Left ventricle myocardium inferior (tissue), 1 donor: Measurements from ENCODE around the gene LRTM2. TPM values are rescaled to one million over a fixed set of nuclear protein-coding genes. Genes with fewer than 3 reads are reported as not detected.

ENCODE experiments used
- DNase-seq: peaks from one replicate; pipeline ENCODE4 v3.0.0-alpha.2; 2020
- H3K27ac ChIP-seq: fragments of 200-600 bp; replicated peaks from 2 replicates; pipeline ENCODE4 v1.8.0; 2021
- H3K27me3 ChIP-seq: fragments of 200-600 bp; 2 replicates; pipeline ENCODE4 v1.8.0; 2021; ENCODE audit warnings: low read depth
- H3K36me3 ChIP-seq: fragments of 200-600 bp; 2 replicates; pipeline ENCODE4 v1.8.0; 2021
- H3K4me1 ChIP-seq: fragments of 200-600 bp; 2 replicates; pipeline ENCODE4 v1.8.0; 2021
- H3K4me3 ChIP-seq: fragments of 200-600 bp; 2 replicates; pipeline ENCODE4 v1.8.0; 2021; ENCODE audit warnings: mild to moderate bottlenecking, moderate library complexity
- H3K9me3 ChIP-seq: fragments of 200-600 bp; replicated peaks from 2 replicates; pipeline ENCODE4 v1.8.0; 2021
- CTCF ChIP-seq: fragments of 200-600 bp; IDR thresholded peaks from 2 replicates; pipeline ENCODE4 v1.8.0; 2021; ENCODE audit warnings: antibody characterized with exemption, mild to moderate bottlenecking, borderline replicate concordance
- intact Hi-C: fragments of 100-400 bp; cut with micrococcal nuclease; formaldehyde crosslinking; loops from one replicate; pipeline ENCODE4 v1.11.0; 2022
- total RNA-seq: library from RNA; stranded (reverse); fragmentation: NEBNext Ultra II Directional; extraction: Animal tissue kit (Norgen Biotek cat#: 25700); gene quantifications from one replicate; pipeline ENCODE4 v1.2.1, GENCODE V29; 2021
- donor health status: DM: no; HTN: yes; CAD: no; lungs with severe emphysema.

Gene LRTM2
- total RNA-seq, 1 donor from 2014 or later = not detected

- Histone ChIP-seq H3K36me3 (no peaks in the 10 kb centered on the region), H3K4me3 (no peak overlapping the region), H3K27ac (no peak overlapping the region), H3K9me3 (no peaks in the 10 kb centered on the region), H3K4me1 (peaks cover 44% of the 10 kb centered on the region), H3K27me3 (no peaks in the 10 kb centered on the region)
- TF ChIP-seq CTCF = no peak
- intact Hi-C loops = no loop called here
- DNase-seq = no peak
Observed at GRCh38 chr12:1799051-1799881, 21.1 kb upstream of the LRTM2 start.

- no peak for TF ChIP-seq CTCF
- no peak for DNase-seq
- Histone ChIP-seq H3K4me1 (peaks cover 44% of the 10 kb centered on the region), H3K4me3 (no peak overlapping the region), H3K36me3 (no peaks in the 10 kb centered on the region), H3K27ac (no peak overlapping the region), H3K9me3 (no peaks in the 10 kb centered on the region), H3K27me3 (no peaks in the 10 kb centered on the region)
- intact Hi-C loops = no loop called here
Observed at GRCh38 chr12:1799882-1800400, 20.4 kb upstream of the LRTM2 start.

- DNase-seq = no peak
- intact Hi-C loops = no loop called here
- H3K27me3 ChIP-seq = no peaks in the 10 kb centered on the region
- no peaks in the 10 kb centered on the region for H3K36me3 ChIP-seq
- H3K4me1 ChIP-seq = peaks cover 44% of the 10 kb centered on the region
- peak; percentile 67 for TF ChIP-seq CTCF
- no peaks in the 10 kb centered on the region for H3K9me3 ChIP-seq
- no peak overlapping the region for H3K4me3 ChIP-seq
- peak overlapping the region; percentile 38 for H3K27ac ChIP-seq
Observed at GRCh38 chr12:1800401-1801302, 19.7 kb upstream of the LRTM2 start.

- TF ChIP-seq CTCF = no peak
- Histone ChIP-seq H3K4me3 (no peak overlapping the region), H3K4me1 (peaks cover 46% of the 10 kb centered on the region), H3K27me3 (no peaks in the 10 kb centered on the region), H3K9me3 (no peaks in the 10 kb centered on the region), H3K36me3 (no peaks in the 10 kb centered on the region), H3K27ac (no peak overlapping the region)
- intact Hi-C loops = no loop called here
- DNase-seq = no peak
Observed at GRCh38 chr12:1801303-1801975, 18.9 kb upstream of the LRTM2 start.

- H3K4me1 ChIP-seq = peaks cover 34% of the 10 kb centered on the region
- no peak overlapping the region for H3K4me3 ChIP-seq
- peak overlapping the region; percentile 38 for H3K27ac ChIP-seq
- TF ChIP-seq CTCF = no peak
- H3K36me3 ChIP-seq = no peaks in the 10 kb centered on the region
- no peaks in the 10 kb centered on the region for H3K9me3 ChIP-seq
- H3K27me3 ChIP-seq = no peaks in the 10 kb centered on the region
- intact Hi-C loops = no loop called here
- no peak for DNase-seq
Observed at GRCh38 chr12:1803736-1804135, 16.6 kb upstream of the LRTM2 start.
